ENCODE measurements around the gene GLIPR2.

The GLIPR2 gene

GRCh38 chr9:36140086-36141084 is 3.9 kb downstream of the GLIPR2 start:
- TF ChIP-seq ZFX (IDR thresholded peaks at IDR 0.05) = no peak
- no peak for TF ChIP-seq CTCF (conservative IDR thresholded peaks at IDR 0.05)
- peak overlapping the region; percentile 27 for H3K27ac ChIP-seq

DNA sequence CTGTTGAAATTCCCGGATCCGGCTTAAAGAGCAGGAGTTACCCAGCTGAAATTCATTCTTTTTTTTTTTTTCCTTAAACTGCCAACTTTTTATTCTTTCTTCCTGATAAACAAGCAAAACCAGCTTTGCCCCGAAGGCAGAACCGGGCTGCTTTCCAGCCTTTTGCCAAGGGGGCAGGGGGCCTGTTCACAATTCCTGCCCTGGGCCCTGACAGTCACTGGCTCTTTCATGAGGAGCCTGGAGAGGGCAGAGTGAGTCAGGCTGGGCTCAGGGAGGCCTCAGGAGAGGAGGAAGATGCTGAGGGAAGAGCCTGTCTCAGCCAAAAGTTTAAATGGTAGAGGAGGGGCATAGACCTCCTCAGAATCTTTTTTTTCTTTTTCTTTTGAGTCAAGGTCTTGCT is 4.8 kb downstream of the GLIPR2 start:
- TF ChIP-seq ZFX (IDR thresholded peaks at IDR 0.05) = no peak
- peak overlapping the region; percentile 27 for H3K27ac ChIP-seq

DNA sequence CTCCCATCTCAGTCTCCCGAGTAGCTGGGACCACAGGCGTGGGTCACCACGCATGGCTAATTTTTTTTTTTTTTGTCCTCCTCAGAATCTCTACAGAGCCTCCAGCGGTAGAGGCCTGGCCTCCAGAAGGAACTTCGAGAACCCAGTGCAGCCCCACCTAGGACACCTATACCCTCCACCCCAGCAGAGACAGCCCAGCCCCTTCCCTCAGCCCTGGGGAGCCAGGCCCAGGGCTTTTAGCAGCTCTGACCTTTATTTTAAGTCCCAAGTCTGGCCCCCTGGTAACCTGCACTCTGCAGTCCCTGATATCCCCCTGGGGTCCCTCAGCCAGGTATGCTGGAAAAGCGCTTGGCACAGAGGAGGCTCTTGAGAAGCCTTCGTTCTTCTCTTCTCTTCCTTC is 5.2 kb downstream of the GLIPR2 start:
- no peak for TF ChIP-seq ZFX (IDR thresholded peaks at IDR 0.05)
- no peak for TF ChIP-seq CTCF (conservative IDR thresholded peaks at IDR 0.05)
- peak overlapping the region; percentile 27; the same call in 1 of the 2 replicates for H3K27ac ChIP-seq

- H3K27ac ChIP-seq = no peak overlapping the region
Observed at GRCh38 chr9:36142510-36143244, 6.1 kb downstream of the GLIPR2 start.

DNA sequence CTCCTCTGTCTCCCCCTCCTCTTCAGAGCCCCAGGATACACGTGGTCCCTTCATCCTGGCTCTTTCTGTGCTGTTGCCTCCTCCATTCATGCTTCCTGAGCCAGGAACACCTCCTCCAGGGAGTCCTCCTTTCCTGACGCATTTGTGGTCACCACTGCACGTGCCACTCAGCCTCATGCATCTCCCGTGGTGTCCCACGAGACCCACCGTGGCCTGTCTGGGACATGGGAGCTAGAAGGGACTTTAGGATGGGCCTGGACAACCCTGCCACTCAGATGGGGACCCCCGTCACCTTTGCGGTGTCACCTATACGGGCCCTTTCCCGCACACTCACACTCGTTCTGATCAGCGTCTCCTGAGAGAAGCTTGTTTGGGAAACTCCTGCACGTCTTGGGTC is 6.7 kb downstream of the GLIPR2 start:
- no peak overlapping the region for H3K27ac ChIP-seq
- TF ChIP-seq CTCF (conservative IDR thresholded peaks at IDR 0.05) = no peak
- no peak for TF ChIP-seq ZFX (IDR thresholded peaks at IDR 0.05)

More at GRCh38 chr9:36142510-36143244, 6.1 kb downstream of the GLIPR2 start:
- TF ChIP-seq CTCF (conservative IDR thresholded peaks at IDR 0.05) (no peak), ZFX (IDR thresholded peaks at IDR 0.05) (no peak)

- H3K27ac ChIP-seq = no peak overlapping the region
- TF ChIP-seq CTCF (conservative IDR thresholded peaks at IDR 0.05) = no peak
- no peak for TF ChIP-seq ZFX (IDR thresholded peaks at IDR 0.05)
Observed at GRCh38 chr9:36144309-36145232, 8.0 kb downstream of the GLIPR2 start.

DNA sequence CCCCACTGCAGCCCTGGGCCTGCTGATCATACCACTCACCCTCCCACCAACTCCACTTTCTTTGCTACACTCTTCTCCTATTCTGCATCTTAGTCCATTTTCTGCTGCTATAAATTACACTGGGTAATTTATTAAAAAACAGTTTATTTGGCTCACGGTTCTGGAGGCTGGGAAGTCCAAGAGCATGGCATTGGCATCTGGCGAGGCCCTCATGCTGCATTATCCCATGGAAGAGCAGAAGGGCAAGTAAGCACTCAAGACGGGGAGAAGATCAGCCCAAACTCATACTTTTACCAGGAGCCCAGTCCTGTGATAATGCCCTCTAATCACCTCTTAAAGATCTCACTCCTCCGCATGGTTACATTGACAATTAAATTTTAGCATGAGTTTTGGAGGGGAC is 9.4 kb downstream of the GLIPR2 start:
- no peak overlapping the region for H3K27ac ChIP-seq
- TF ChIP-seq ZFX (IDR thresholded peaks at IDR 0.05) = no peak
- no peak for TF ChIP-seq CTCF (conservative IDR thresholded peaks at IDR 0.05)
